HepG2 (cell line): ENCODE data around the gene RASSF7. TPM values are rescaled to one million over a fixed set of nuclear protein-coding genes. Genes with fewer than 3 reads are reported as not detected.

Experiments
- HINFP ChIP-seq: sonication (generic); formaldehyde crosslinking; IDR thresholded peaks from 2 replicates; pipeline ENCODE4 v1.4.0; 2020; ENCODE audit warnings: low read depth, mild to moderate bottlenecking, missing genetic modification reagents
- HOXA7 ChIP-seq: sonication (generic); formaldehyde crosslinking; IDR thresholded peaks from 2 replicates; pipeline ENCODE4 v1.8.1; 2022; ENCODE audit warnings: mild to moderate bottlenecking, missing genetic modification reagents, moderate library complexity
- JUN ChIP-seq: sonication (generic); formaldehyde crosslinking; IDR thresholded peaks from 2 replicates; pipeline ENCODE4 v1.4.0; 2020; ENCODE audit warnings: mild to moderate bottlenecking, missing genetic modification reagents
- NCOA5 ChIP-seq: sonication (generic); formaldehyde crosslinking; IDR thresholded peaks from 2 replicates; pipeline ENCODE4 v1.4.0; 2020; ENCODE audit warnings: missing genetic modification reagents
- NFIB ChIP-seq: sonication (generic); formaldehyde crosslinking; IDR thresholded peaks from 2 replicates; pipeline ENCODE4 v1.9.0; 2021; ENCODE audit warnings: missing genetic modification reagents, mild to moderate bottlenecking, borderline replicate concordance
- ONECUT2 ChIP-seq: sonication (generic); formaldehyde crosslinking; IDR thresholded peaks from 2 replicates; pipeline ENCODE4 v1.4.0; 2020; ENCODE audit warnings: missing genetic modification reagents
- SRSF9 ChIP-seq: fragments of 200-400 bp; formaldehyde crosslinking; IDR thresholded peaks from 2 replicates; pipeline ENCODE4 v1.6.1; 2018; ENCODE audit warnings: borderline replicate concordance, mild to moderate bottlenecking, low read depth, low read length; ENCODE audit not compliant: insufficient read depth, poor library complexity, severe bottlenecking
- SYNCRIP ChIP-seq: fragments of 200-400 bp; formaldehyde crosslinking; IDR thresholded peaks from 2 replicates; pipeline ENCODE4 v1.6.1; 2018; ENCODE audit warnings: mild to moderate bottlenecking, low read depth, low read length; ENCODE audit not compliant: insufficient read depth
- ZBTB8A ChIP-seq: sonication (generic); formaldehyde crosslinking; IDR thresholded peaks from 2 replicates; pipeline ENCODE4 v1.4.0; 2020; ENCODE audit warnings: mild to moderate bottlenecking, low read depth, missing genetic modification reagents, borderline replicate concordance
- ZNF10 ChIP-seq: sonication (generic); formaldehyde crosslinking; IDR thresholded peaks from 2 replicates; pipeline ENCODE4 v1.4.0; 2020; ENCODE audit warnings: mild to moderate bottlenecking, low read depth, missing genetic modification reagents, borderline replicate concordance
- ZNF337 ChIP-seq: sonication (generic); formaldehyde crosslinking; IDR thresholded peaks from 2 replicates; pipeline ENCODE4 v1.5.1; 2020; ENCODE audit warnings: missing genetic modification reagents, low read depth, mild to moderate bottlenecking, borderline replicate concordance
- ZNF430 ChIP-seq: sonication (generic); formaldehyde crosslinking; IDR thresholded peaks from 2 replicates; pipeline ENCODE4 v1.9.0; 2021; ENCODE audit warnings: mild to moderate bottlenecking, missing genetic modification reagents
- ZNF484 ChIP-seq: sonication (generic); formaldehyde crosslinking; IDR thresholded peaks from 2 replicates; pipeline ENCODE4 v1.5.1; 2020; ENCODE audit warnings: mild to moderate bottlenecking, low read depth, missing genetic modification reagents, borderline replicate concordance
- ZNF652 ChIP-seq: IDR thresholded peaks from 2 replicates; pipeline ENCODE4 v1.6.1; 2016; ENCODE audit warnings: low read depth, borderline replicate concordance
- ZNF761 ChIP-seq: sonication (generic); formaldehyde crosslinking; conservative IDR thresholded peaks from 2 replicates; pipeline ENCODE4 v1.4.0; 2020; ENCODE audit warnings: mild to moderate bottlenecking, missing genetic modification reagents
- ZSCAN29 ChIP-seq: sonication (generic); formaldehyde crosslinking; conservative IDR thresholded peaks from 2 replicates; pipeline ENCODE4 v1.4.0; 2020; ENCODE audit warnings: mild to moderate bottlenecking, missing genetic modification reagents
- polyA plus RNA-seq, 8 experiments: library from polyadenylated mRNA; depleted of rRNA in 3 of 8; stranded (reverse) in 7 of 8; unstranded in 1 of 8; fragments of >200 nt; fragmentation: Illumina TruSeq in 4 of 8; extraction: Trizol in 4 of 8; gene quantifications; 2 replicates each; pipeline versions ENCODE4 v1.2.1 to v1.2.3, GENCODE V29; 2011 to 2016; ENCODE audit warnings: low read depth in 4 of 8, missing spikeins in 1 of 8, mixed read lengths in 1 of 8; ENCODE audit not compliant: insufficient read depth in 1 of 8
- total RNA-seq, 5 experiments: library from RNA; depleted of rRNA; stranded (reverse); fragments of >200 nt; fragmentation: Illumina TruSeq; extraction: Trizol; gene quantifications; 2 replicates each; pipeline ENCODE4 v1.2.3, GENCODE V29; 2016; ENCODE audit warnings: low read depth in 1 of 5
- TF ChIP-seq, protein P1 (sequence below): sonication (generic); formaldehyde crosslinking; IDR thresholded peaks from 2 replicates; pipeline ENCODE4 v1.4.0; 2020; ENCODE audit warnings: missing genetic modification reagents, borderline replicate concordance
- TF ChIP-seq, protein P2 (sequence below): sonication (generic); formaldehyde crosslinking; IDR thresholded peaks from 2 replicates; pipeline ENCODE4 v1.5.1; 2020; ENCODE audit warnings: missing genetic modification reagents, mild to moderate bottlenecking, borderline replicate concordance

RASSF7 gene
- total and polyA plus RNA-seq, 2 of the 13 experiments (the other 11 are each of a cell fraction or from before 2014, with no cell fraction given), result 20.2 to 28.6 TPM

GRCh38 chr11:561148-562003 lies 606 bp downstream of the RASSF7 start (continued):
- no peak for TF ChIP-seq SYNCRIP
- no peak; the same call in 1 of the 2 replicates for TF ChIP-seq ZNF652 (CRISPR knock-in tag)
- TF ChIP-seq ZNF10, result no peak
- TF ChIP-seq HOXA7, result no peak
- no peak for TF ChIP-seq HINFP (CRISPR knock-in tag)
- no peak for TF ChIP-seq NCOA5 (CRISPR knock-in tag)
- TF ChIP-seq ZNF337 (CRISPR knock-in tag), result no peak
- no peak for TF ChIP-seq ZNF430 (CRISPR knock-in tag)
- TF ChIP-seq, protein P1, sequence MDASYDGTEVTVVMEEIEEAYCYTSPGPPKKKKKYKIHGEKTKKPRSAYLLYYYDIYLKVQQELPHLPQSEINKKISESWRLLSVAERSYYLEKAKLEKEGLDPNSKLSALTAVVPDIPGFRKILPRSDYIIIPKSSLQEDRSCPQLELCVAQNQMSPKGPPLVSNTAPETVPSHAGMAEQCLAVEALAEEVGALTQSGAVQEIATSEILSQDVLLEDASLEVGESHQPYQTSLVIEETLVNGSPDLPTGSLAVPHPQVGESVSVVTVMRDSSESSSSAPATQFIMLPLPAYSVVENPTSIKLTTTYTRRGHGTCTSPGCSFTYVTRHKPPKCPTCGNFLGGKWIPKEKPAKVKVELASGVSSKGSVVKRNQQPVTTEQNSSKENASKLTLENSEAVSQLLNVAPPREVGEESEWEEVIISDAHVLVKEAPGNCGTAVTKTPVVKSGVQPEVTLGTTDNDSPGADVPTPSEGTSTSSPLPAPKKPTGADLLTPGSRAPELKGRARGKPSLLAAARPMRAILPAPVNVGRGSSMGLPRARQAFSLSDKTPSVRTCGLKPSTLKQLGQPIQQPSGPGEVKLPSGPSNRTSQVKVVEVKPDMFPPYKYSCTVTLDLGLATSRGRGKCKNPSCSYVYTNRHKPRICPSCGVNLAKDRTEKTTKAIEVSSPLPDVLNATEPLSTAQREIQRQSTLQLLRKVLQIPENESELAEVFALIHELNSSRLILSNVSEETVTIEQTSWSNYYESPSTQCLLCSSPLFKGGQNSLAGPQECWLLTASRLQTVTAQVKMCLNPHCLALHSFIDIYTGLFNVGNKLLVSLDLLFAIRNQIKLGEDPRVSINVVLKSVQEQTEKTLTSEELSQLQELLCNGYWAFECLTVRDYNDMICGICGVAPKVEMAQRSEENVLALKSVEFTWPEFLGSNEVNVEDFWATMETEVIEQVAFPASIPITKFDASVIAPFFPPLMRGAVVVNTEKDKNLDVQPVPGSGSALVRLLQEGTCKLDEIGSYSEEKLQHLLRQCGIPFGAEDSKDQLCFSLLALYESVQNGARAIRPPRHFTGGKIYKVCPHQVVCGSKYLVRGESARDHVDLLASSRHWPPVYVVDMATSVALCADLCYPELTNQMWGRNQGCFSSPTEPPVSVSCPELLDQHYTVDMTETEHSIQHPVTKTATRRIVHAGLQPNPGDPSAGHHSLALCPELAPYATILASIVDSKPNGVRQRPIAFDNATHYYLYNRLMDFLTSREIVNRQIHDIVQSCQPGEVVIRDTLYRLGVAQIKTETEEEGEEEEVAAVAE (CRISPR knock-in tag), result 0 out of 2 replicates have a peak, but pooled peaks have one; percentile 14
- TF ChIP-seq ZNF484, result no peak
- TF ChIP-seq ZBTB8A (CRISPR knock-in tag), result no peak
- TF ChIP-seq SRSF9, result no peak
- TF ChIP-seq JUN (CRISPR knock-in tag), result no peak
- TF ChIP-seq, protein P2, sequence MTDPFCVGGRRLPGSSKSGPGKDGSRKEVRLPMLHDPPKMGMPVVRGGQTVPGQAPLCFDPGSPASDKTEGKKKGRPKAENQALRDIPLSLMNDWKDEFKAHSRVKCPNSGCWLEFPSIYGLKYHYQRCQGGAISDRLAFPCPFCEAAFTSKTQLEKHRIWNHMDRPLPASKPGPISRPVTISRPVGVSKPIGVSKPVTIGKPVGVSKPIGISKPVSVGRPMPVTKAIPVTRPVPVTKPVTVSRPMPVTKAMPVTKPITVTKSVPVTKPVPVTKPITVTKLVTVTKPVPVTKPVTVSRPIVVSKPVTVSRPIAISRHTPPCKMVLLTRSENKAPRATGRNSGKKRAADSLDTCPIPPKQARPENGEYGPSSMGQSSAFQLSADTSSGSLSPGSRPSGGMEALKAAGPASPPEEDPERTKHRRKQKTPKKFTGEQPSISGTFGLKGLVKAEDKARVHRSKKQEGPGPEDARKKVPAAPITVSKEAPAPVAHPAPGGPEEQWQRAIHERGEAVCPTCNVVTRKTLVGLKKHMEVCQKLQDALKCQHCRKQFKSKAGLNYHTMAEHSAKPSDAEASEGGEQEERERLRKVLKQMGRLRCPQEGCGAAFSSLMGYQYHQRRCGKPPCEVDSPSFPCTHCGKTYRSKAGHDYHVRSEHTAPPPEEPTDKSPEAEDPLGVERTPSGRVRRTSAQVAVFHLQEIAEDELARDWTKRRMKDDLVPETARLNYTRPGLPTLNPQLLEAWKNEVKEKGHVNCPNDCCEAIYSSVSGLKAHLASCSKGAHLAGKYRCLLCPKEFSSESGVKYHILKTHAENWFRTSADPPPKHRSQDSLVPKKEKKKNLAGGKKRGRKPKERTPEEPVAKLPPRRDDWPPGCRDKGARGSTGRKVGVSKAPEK (CRISPR knock-in tag), result no peak
- no peak for TF ChIP-seq NFIB
- no peak for TF ChIP-seq ZSCAN29 (CRISPR knock-in tag)
- 0 out of 2 replicates have a peak, but pooled peaks have one; percentile 43 for TF ChIP-seq ZNF761 (CRISPR knock-in tag)
- no peak for TF ChIP-seq ONECUT2 (CRISPR knock-in tag)
